BLaER1 (cell line): ENCODE data around the gene SUSD2.

Experiments
- H3K27ac ChIP-seq: shearing (Covaris generic); formaldehyde crosslinking; 2 replicates; pipeline ENCODE4 v1.8.1; 2022
- H3K27me3 ChIP-seq: shearing (Covaris generic); formaldehyde crosslinking; 2 replicates; pipeline ENCODE4 v1.8.1; 2022
- H3K36me3 ChIP-seq: shearing (Covaris generic); formaldehyde crosslinking; 2 replicates; pipeline ENCODE4 v1.8.1; 2022
- H3K4me1 ChIP-seq: shearing (Covaris generic); formaldehyde crosslinking; 2 replicates; pipeline ENCODE4 v1.8.1; 2022
- H3K4me2 ChIP-seq: shearing (Covaris generic); formaldehyde crosslinking; 2 replicates; pipeline ENCODE4 v1.8.1; 2022
- H3K4me3 ChIP-seq: shearing (Covaris generic); formaldehyde crosslinking; 2 replicates; pipeline ENCODE4 v1.8.1; 2022
- H3K9ac ChIP-seq: shearing (Covaris generic); formaldehyde crosslinking; 2 replicates; pipeline ENCODE4 v1.8.1; 2022
- H3K9me3 ChIP-seq: shearing (Covaris generic); formaldehyde crosslinking; 2 replicates; pipeline ENCODE4 v1.8.1; 2022
- H4K20me1 ChIP-seq: shearing (Covaris generic); formaldehyde crosslinking; 2 replicates; pipeline ENCODE4 v1.8.1; 2022
- Cebpa-rat ChIP-seq: shearing (Covaris generic); IDR thresholded peaks from 2 replicates; pipeline ENCODE4 v1.8.1; 2022

Gene SUSD2

DNA sequence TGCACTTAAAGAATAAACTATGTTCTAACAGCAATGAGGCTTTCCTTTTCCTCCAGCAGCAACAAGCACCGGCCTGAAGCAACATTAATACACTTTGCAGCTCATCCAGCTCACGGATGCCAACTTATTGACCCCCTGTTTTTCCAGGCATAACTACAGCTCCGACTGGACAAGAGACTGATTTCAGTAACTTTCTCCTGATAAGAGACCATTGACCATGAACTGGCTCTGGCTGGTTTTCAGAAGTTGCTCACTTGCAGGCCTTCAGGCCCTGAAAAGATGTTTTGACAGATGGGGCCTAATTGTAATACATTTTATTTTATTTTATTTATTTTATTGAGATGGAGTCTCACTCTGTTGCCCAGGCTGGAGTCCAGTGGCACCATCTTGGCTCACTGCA lies 36.1 kb downstream of the SUSD2 start:
- H3K27ac ChIP-seq, result no peak overlapping the region

DNA sequence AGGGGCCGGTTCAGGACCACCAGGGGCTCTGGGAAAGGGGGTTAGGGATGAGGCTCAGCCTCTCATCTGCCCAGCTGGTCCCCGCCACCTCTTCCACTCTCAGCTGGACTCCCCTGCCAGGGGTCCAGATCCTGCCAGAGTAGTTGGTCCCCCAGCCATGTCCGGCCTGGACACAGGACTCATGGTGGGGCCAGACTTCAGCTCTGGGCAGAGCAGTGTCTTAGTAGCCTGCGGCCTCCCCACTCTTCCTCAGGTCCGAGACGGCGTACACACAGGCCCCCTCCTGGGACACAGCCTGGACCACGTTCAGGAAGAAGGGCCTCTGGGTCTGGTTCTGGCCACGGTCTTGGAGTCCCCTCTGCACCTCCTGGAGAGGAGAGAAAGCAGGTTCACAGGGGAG lies 38.5 kb downstream of the SUSD2 start:
- Histone ChIP-seq H3K36me3 (no peaks in the 10 kb centered on the region), H3K27ac (no peak overlapping the region), H3K9me3 (peaks cover 11% of the 10 kb centered on the region), H3K4me3 (no peak overlapping the region), H3K27me3 (no peaks in the 10 kb centered on the region), H3K9ac (no peak overlapping the region), H4K20me1 (no peaks in the 10 kb centered on the region), H3K4me2 (no peak overlapping the region), H3K4me1 (peaks cover 18% of the 10 kb centered on the region)
- TF ChIP-seq Cebpa-rat, result no peak

More for the DNA sequence above, 36.1 kb downstream of the SUSD2 start:
- no peaks in the 10 kb centered on the region for H3K36me3 ChIP-seq
- H3K4me1 ChIP-seq, result peaks cover 25% of the 10 kb centered on the region
- H3K9me3 ChIP-seq, result no peaks in the 10 kb centered on the region
- no peaks in the 10 kb centered on the region for H3K27me3 ChIP-seq
- H3K9ac ChIP-seq, result peak overlapping the region; percentile 8; the same call in 1 of the 2 replicates
- peak overlapping the region; percentile 80; the same call in 1 of the 2 replicates for H3K4me2 ChIP-seq
- no peak for TF ChIP-seq Cebpa-rat
- no peaks in the 10 kb centered on the region for H4K20me1 ChIP-seq
- no peak overlapping the region for H3K4me3 ChIP-seq

DNA sequence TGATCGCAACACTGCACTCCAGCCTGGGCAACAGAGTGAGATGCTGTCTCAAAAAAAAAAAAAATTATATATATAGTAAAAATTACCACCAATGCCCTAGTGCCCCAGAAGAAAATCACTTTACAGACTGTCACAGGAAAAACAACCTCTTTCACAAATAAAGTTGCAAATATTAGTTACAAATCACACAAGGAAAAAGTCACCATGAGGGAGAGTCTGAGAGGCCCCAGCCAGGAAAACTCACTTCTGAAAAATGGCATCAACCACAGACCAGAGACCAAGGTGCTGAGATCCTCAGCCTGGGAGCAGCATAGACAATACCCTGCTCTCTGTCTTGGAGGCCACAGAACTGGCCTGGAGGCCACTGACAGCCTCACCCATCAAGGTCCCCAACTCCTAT lies 43.2 kb downstream of the SUSD2 start:
- H3K4me1 ChIP-seq, result no peaks in the 10 kb centered on the region

DNA sequence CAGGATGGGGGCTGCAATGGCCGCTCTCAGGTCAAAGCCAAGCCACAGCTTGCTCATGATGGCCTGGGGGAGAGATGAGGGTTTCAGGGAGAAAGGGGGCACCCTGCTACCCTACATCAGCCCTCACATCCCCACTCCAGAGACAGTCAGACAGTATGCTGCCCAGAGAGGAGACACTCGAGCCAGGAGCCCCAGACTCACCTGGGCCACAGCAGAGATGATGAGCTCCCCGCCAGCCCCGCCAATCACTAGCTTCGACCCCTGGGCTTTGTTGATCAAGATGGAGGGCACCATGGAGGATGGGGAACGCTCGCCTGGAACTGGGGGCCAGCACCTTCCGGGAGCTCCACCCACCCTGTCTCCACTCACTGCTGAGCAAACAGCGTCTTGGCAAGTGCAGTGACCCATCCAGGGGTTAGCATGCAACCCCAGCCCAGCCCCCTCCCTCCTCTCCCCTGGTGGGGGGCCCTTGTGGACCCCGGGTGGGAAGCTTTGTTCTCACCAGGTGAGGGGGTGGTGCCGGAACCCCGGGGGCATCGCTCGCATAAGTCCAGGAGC lies 43.8 kb downstream of the SUSD2 start:
- Histone ChIP-seq H3K4me3 (no peak overlapping the region), H3K36me3 (no peaks in the 10 kb centered on the region), H3K9me3 (peaks cover 18% of the 10 kb centered on the region), H3K27ac (no peak overlapping the region), H3K4me1 (no peaks in the 10 kb centered on the region), H3K4me2 (no peak overlapping the region), H3K9ac (no peak overlapping the region), H3K27me3 (no peaks in the 10 kb centered on the region), H4K20me1 (no peaks in the 10 kb centered on the region)
- no peak for TF ChIP-seq Cebpa-rat

More for the DNA sequence above, 43.2 kb downstream of the SUSD2 start:
- Histone ChIP-seq H3K9me3 (peaks cover 18% of the 10 kb centered on the region), H3K27me3 (no peaks in the 10 kb centered on the region), H3K9ac (no peak overlapping the region), H3K4me2 (no peak overlapping the region), H4K20me1 (no peaks in the 10 kb centered on the region), H3K4me3 (no peak overlapping the region), H3K36me3 (no peaks in the 10 kb centered on the region), H3K27ac (no peak overlapping the region)
- no peak for TF ChIP-seq Cebpa-rat

DNA sequence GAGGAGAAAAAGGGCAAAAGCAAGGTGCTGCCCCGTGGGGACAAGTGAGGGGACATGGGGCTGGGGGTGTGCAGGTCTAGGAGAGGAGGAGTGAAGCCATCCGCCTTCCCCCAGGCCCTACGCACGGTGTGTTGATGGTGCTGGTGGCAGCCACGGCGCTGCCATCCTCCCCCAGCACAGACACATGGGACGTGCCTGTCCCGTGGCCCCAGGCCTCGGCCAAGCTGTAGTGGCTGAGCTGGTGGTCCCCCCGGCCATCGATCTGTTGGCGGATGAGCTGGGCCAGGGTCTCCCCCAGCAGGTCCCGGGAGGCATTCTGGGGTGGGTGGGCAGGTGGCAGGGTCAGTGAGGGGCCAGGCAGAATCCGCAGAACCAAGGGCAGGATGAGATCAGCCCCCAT lies 44.7 kb downstream of the SUSD2 start:
- Histone ChIP-seq H3K27ac (no peak overlapping the region), H3K4me2 (no peak overlapping the region), H3K4me1 (no peaks in the 10 kb centered on the region), H3K9me3 (peaks cover 18% of the 10 kb centered on the region), H3K9ac (no peak overlapping the region), H3K27me3 (no peaks in the 10 kb centered on the region), H3K36me3 (no peaks in the 10 kb centered on the region), H4K20me1 (no peaks in the 10 kb centered on the region), H3K4me3 (no peak overlapping the region)
- TF ChIP-seq Cebpa-rat, result no peak

DNA sequence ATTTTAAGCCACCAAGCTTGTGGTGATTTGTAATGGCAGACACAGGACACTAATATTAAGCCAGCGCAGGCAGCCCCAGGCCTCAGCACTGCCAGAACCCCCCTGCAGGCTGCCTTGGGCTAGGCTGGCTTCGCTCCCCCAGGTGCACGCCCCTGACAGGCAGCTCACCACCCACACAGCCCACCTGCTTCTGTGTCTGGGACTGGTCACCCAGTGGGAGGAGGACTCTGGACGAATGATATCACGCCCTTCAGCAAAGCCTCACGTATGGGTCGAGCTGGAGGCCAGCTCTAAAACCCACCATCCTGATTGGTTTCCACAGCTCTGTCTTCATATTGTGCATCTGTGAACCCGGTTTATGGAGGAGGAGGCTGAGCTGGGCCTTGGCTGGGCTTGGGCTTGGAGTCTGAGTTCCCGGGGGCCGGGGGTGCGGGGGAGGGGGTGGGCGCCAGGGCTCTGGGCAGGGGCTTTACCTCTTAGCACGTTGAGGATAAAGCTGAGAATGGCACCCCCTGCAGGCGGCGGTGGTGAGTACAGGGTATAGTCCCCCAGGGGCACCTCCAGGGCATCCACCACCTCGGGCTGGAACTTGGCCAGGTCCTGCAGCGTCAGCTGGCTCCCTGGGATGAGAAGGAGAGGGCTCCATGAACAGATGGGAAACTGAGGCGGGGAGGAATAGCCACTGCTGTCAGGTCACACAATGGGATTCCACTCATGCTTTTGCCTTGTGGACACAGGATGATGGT lies 49.8 kb downstream of the SUSD2 start:
- no peaks in the 10 kb centered on the region for H3K27me3 ChIP-seq
- no peak overlapping the region for H3K4me3 ChIP-seq

DNA sequence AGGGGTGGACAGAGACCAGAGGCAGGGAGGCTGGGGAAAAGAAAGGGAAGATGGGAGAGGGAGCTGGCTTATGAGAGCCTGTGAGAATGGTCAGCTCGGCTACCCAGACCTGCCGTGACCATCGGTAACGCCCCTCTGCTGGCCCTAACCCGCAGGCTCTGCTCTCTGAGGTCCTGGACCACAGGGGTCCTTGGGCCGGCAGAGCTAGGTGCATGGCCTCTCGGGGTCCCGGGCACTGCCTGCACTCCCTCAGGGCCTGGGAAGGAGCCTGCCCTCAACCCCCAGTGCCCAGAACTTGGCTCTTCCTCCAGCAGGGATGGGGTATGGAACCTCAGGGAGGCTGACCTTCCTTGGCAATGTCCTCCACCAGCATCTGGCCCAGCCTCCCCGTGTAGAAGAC lies 50.4 kb downstream of the SUSD2 start:
- Histone ChIP-seq H3K4me1 (peaks cover 11% of the 10 kb centered on the region), H3K27ac (no peak overlapping the region), H3K9ac (no peak overlapping the region), H4K20me1 (no peaks in the 10 kb centered on the region), H3K4me3 (no peak overlapping the region), H3K4me2 (no peak overlapping the region), H3K27me3 (no peaks in the 10 kb centered on the region), H3K9me3 (no peaks in the 10 kb centered on the region), H3K36me3 (no peaks in the 10 kb centered on the region)
- no peak for TF ChIP-seq Cebpa-rat

More for the DNA sequence above, 49.8 kb downstream of the SUSD2 start:
- Histone ChIP-seq H4K20me1 (no peaks in the 10 kb centered on the region), H3K9me3 (no peaks in the 10 kb centered on the region), H3K27ac (no peak overlapping the region), H3K9ac (no peak overlapping the region), H3K4me1 (peaks cover 11% of the 10 kb centered on the region), H3K4me2 (no peak overlapping the region), H3K36me3 (no peaks in the 10 kb centered on the region)
- TF ChIP-seq Cebpa-rat, result no peak

DNA sequence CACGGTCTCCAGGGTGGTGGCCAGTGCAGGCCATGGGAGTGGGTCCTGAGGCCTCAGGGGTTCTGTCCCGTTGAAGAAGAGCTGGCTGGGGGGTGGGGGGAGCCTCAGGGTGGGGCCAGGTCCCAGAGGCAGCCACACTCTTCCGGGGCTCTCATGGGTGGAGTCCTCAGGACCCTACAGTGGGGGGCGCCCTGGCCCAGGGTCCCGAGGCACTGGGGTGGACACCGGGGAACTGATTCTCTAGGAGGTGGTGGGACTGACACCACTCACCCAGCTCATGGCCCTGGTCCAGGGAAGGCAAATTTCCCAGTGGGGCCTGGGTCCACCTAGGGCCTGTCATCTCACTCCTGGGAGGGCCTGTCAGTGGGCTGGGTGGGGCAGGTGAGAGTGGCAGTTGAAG lies 50.8 kb downstream of the SUSD2 start:
- H3K4me2 ChIP-seq, result no peak overlapping the region
- H3K27ac ChIP-seq, result no peak overlapping the region
- H3K36me3 ChIP-seq, result no peaks in the 10 kb centered on the region
- H3K9me3 ChIP-seq, result no peaks in the 10 kb centered on the region
- H4K20me1 ChIP-seq, result no peaks in the 10 kb centered on the region
- no peak overlapping the region for H3K4me3 ChIP-seq
- no peak overlapping the region for H3K9ac ChIP-seq
- peaks cover 11% of the 10 kb centered on the region for H3K4me1 ChIP-seq
- no peak for TF ChIP-seq Cebpa-rat
- no peaks in the 10 kb centered on the region for H3K27me3 ChIP-seq

DNA sequence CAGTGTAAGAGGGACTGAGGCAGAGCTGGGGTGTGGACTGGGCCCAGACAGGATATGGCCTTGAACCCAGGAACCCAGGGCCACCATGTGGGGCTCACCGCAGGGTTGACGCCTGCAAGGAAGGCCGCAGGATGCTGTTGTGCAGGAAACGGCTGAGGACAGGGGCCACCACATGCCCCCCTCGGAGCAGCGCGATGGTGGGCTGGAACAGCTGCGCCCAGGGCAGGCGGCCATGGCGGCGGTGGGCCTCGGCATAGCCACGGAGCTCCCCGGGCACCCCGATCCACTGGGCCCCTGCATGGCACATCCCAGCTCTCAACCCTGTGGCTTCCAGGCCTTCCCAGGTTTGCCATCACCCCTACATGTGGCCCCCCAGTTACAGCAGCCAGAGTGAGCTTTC lies 51.4 kb downstream of the SUSD2 start:
- no peaks in the 10 kb centered on the region for H4K20me1 ChIP-seq
- H3K9me3 ChIP-seq, result no peaks in the 10 kb centered on the region
- H3K27ac ChIP-seq, result no peak overlapping the region
- no peaks in the 10 kb centered on the region for H3K27me3 ChIP-seq
- no peak overlapping the region for H3K4me2 ChIP-seq
- TF ChIP-seq Cebpa-rat, result no peak
- H3K36me3 ChIP-seq, result no peaks in the 10 kb centered on the region
- H3K4me3 ChIP-seq, result no peak overlapping the region
- H3K9ac ChIP-seq, result no peak overlapping the region
- H3K4me1 ChIP-seq, result peaks cover 11% of the 10 kb centered on the region

DNA sequence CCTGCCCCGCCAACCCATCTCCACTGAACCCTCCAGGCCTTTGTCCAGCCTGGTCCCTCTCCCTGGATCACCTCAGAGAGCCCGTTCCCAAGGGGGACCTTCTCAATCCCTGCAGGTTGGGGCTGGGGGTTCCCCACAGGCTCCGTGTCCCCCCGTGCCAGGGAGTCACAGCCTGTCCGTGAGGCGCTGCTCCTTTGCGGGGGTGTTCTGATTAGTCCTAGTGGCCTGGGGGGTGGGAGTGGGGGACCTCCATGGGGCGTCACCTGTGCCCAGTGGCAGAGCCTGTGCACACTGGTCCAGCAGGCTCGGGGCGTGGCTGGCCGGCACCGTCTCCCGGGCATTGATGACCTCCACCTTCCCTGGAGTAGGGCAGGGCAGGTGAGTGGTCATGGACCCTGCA lies 51.9 kb downstream of the SUSD2 start:
- Histone ChIP-seq H3K4me2 (no peak overlapping the region), H3K27ac (no peak overlapping the region), H3K4me1 (peaks cover 11% of the 10 kb centered on the region), H3K9ac (no peak overlapping the region), H3K36me3 (no peaks in the 10 kb centered on the region), H4K20me1 (no peaks in the 10 kb centered on the region), H3K4me3 (no peak overlapping the region), H3K27me3 (no peaks in the 10 kb centered on the region), H3K9me3 (no peaks in the 10 kb centered on the region)
- TF ChIP-seq Cebpa-rat, result no peak

DNA sequence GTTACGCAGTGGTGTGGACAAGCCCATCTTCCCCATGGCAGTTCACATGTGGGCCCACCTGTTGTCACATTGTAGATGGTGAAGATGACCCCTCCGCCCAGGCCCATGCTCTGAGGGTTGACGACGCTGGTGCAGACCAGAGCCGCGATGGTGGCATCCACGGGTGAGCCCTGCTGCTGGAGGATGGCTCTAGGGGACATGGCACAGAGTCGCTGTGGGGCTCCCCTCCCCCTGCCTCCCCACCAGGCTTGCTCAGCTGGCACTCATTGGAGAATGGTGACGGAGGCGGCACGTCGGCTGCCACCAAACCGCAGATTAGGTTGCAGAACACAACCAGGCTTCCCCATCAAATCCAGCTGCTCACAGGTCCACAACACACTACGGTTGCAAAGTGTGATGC lies 52.5 kb downstream of the SUSD2 start:
- no peak for TF ChIP-seq Cebpa-rat
- no peak overlapping the region for H3K4me3 ChIP-seq
- H3K36me3 ChIP-seq, result no peaks in the 10 kb centered on the region
- no peak overlapping the region for H3K4me2 ChIP-seq
- no peak overlapping the region for H3K9ac ChIP-seq
- H3K27ac ChIP-seq, result no peak overlapping the region
- H4K20me1 ChIP-seq, result no peaks in the 10 kb centered on the region
- no peaks in the 10 kb centered on the region for H3K27me3 ChIP-seq
- peaks cover 11% of the 10 kb centered on the region for H3K4me1 ChIP-seq
- H3K9me3 ChIP-seq, result no peaks in the 10 kb centered on the region
